Measurements from ENCODE around the gene AOAH. TPM values are rescaled to one million over a fixed set of nuclear protein-coding genes. Genes with fewer than 3 reads are reported as not detected.

AOAH gene
- total RNA-seq, 1 donor from 2014 or later = 0.28 TPM

GRCh38 chr7:36732806-36733205 is 8.5 kb upstream of the AOAH start:
- H3K27me3 Mint-ChIP-seq (ENCODE audit: unreplicated experiment) = no peaks in the 10 kb centered on the region
- peaks cover 7% of the 10 kb centered on the region for H3K4me1 Mint-ChIP-seq (ENCODE audit: unreplicated experiment)
- no peak for DNase-seq (ENCODE audit: low spot score)
- H3K27ac Mint-ChIP-seq (ENCODE audit: unreplicated experiment) = no peak overlapping the region
- H3K4me3 Mint-ChIP-seq (ENCODE audit: unreplicated experiment) = no peak overlapping the region
- no peaks in the 10 kb centered on the region for H3K9me3 Mint-ChIP-seq (ENCODE audit: unreplicated experiment)
- H3K36me3 Mint-ChIP-seq (ENCODE audit: low read depth, unreplicated experiment) = no peaks in the 10 kb centered on the region
- no peak for TF ChIP-seq CTCF (IDR thresholded peaks at IDR 0.05; ENCODE audit: unreplicated experiment)

- Mint-ChIP-seq H3K4me3 (ENCODE audit: unreplicated experiment) (no peak overlapping the region), H3K27ac (ENCODE audit: unreplicated experiment) (no peak overlapping the region), H3K36me3 (ENCODE audit: low read depth, unreplicated experiment) (no peaks in the 10 kb centered on the region), H3K9me3 (ENCODE audit: unreplicated experiment) (no peaks in the 10 kb centered on the region), H3K4me1 (ENCODE audit: unreplicated experiment) (no peaks in the 10 kb centered on the region), H3K27me3 (ENCODE audit: unreplicated experiment) (no peaks in the 10 kb centered on the region)
- no peak for TF ChIP-seq CTCF (IDR thresholded peaks at IDR 0.05; ENCODE audit: unreplicated experiment)
- DNase-seq (ENCODE audit: low spot score) = no peak
Observed at GRCh38 chr7:36730046-36730445, 5.8 kb upstream of the AOAH start.

- Mint-ChIP-seq H3K4me3 (ENCODE audit: unreplicated experiment) (no peak overlapping the region), H3K27me3 (ENCODE audit: unreplicated experiment) (no peaks in the 10 kb centered on the region), H3K9me3 (ENCODE audit: unreplicated experiment) (no peaks in the 10 kb centered on the region), H3K36me3 (ENCODE audit: low read depth, unreplicated experiment) (no peaks in the 10 kb centered on the region), H3K27ac (ENCODE audit: unreplicated experiment) (no peak overlapping the region), H3K4me1 (ENCODE audit: unreplicated experiment) (no peaks in the 10 kb centered on the region)
- no peak for TF ChIP-seq CTCF (IDR thresholded peaks at IDR 0.05; ENCODE audit: unreplicated experiment)
- DNase-seq (ENCODE audit: low spot score) = no peak
Observed at GRCh38 chr7:36728143-36728542, 3.8 kb upstream of the AOAH start.

- no peak for TF ChIP-seq CTCF (IDR thresholded peaks at IDR 0.05; ENCODE audit: unreplicated experiment)
- H3K36me3 Mint-ChIP-seq (ENCODE audit: low read depth, unreplicated experiment) = no peaks in the 10 kb centered on the region
- no peak for DNase-seq (ENCODE audit: low spot score)
- no peaks in the 10 kb centered on the region for H3K27me3 Mint-ChIP-seq (ENCODE audit: unreplicated experiment)
- no peaks in the 10 kb centered on the region for H3K4me1 Mint-ChIP-seq (ENCODE audit: unreplicated experiment)
- H3K9me3 Mint-ChIP-seq (ENCODE audit: unreplicated experiment) = no peaks in the 10 kb centered on the region
- H3K4me3 Mint-ChIP-seq (ENCODE audit: unreplicated experiment) = no peak overlapping the region
- H3K27ac Mint-ChIP-seq (ENCODE audit: unreplicated experiment) = no peak overlapping the region
Observed at GRCh38 chr7:36726806-36727503, 2.7 kb upstream of the AOAH start.

GRCh38 chr7:36726311-36726710 is 2.0 kb upstream of the AOAH start:
- Mint-ChIP-seq H3K27ac (ENCODE audit: unreplicated experiment) (no peak overlapping the region), H3K4me3 (ENCODE audit: unreplicated experiment) (no peak overlapping the region), H3K27me3 (ENCODE audit: unreplicated experiment) (no peaks in the 10 kb centered on the region), H3K4me1 (ENCODE audit: unreplicated experiment) (no peaks in the 10 kb centered on the region), H3K9me3 (ENCODE audit: unreplicated experiment) (no peaks in the 10 kb centered on the region), H3K36me3 (ENCODE audit: low read depth, unreplicated experiment) (no peaks in the 10 kb centered on the region)
- no peak for DNase-seq (ENCODE audit: low spot score)
- no peak for TF ChIP-seq CTCF (IDR thresholded peaks at IDR 0.05; ENCODE audit: unreplicated experiment)

All from endothelial cell (in vitro differentiated cells).